ENCODE measurements around the gene ECHDC3. TPM values are rescaled to one million over a fixed set of nuclear protein-coding genes. Genes with fewer than 3 reads are reported as not detected.

ECHDC3 gene
- total and polyA plus RNA-seq, 2 of the 4 experiments (the other 2 are of a cell fraction) = 4.3 to 5.0 TPM

DNA sequence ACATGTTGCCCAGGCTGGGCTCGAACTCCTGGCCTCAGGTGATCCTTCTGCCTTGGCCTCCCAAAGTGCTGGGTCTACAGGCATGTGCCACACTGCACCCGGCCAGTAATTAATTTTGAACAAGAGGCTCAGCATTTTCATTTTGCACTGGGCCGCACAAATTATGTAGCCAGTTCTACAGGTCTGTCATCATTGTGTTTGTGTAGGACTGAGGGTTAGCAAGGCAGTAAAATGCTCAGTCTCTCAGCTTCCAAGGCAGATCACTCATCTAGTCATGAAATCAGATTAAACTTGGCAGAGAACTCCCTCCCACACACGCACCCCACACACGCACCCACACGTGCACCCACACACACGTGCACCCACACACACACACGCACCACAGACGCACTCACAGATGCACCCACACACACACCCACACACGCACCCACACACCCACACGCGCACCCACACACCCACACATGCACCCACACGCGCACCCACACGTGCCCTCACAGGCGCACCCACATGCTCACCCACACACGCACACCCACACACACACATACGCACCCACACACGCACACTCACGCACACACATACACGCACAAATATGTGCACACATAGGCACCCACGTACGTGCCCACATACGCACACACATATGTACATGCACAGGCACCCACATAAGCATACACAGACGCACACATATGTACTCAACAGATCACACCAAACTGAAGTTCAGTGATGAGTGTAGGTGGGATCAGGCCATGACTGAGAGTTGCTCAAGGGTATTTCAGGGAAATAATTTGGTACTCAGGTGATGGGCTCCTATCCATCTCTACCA is 53.1 kb downstream of the ECHDC3 start:
- Histone ChIP-seq H3K9me3 (ENCODE audit: control insufficient read depth, insufficient read depth, low read length) (no peaks in the 10 kb centered on the region), H4K8ac (ENCODE audit: low read depth in 2 of 2, low read length in 2 of 2) (no peak overlapping the region), H2BK5ac (ENCODE audit: low read depth, low read length, poor library complexity, severe bottlenecking) (peak overlapping the region; percentile 15), H3K27ac (ENCODE audit: insufficient read depth, low read length) (no peak overlapping the region), H2BK15ac (ENCODE audit: low read depth, low read length) (peak overlapping the region; percentile 32; the same call in 1 of the 3 replicates), H3K18ac (ENCODE audit: low read depth, low read length) (no peak overlapping the region), H2AK5ac (ENCODE audit: low read depth, low read length) (peak overlapping the region; percentile 10; the same call in 1 of the 2 replicates), H2BK120ac (ENCODE audit: low read depth, low read length) (no peak overlapping the region), H3K56ac (ENCODE audit: extremely low read depth, insufficient read depth, low read length) (no peak overlapping the region), H3K4ac (ENCODE audit: low read depth, low read length) (no peak overlapping the region), H4K5ac (ENCODE audit: low read depth, low read length) (no peak overlapping the region), H3K9ac (ENCODE audit: low read depth, low read length) (no peak overlapping the region), H3K4me3 (ENCODE audit: insufficient read depth, low read depth, low read length) (no peak overlapping the region), H3K79me1 (ENCODE audit: low read depth in 1 of 2, low read length in 2 of 2) (no peaks in the 10 kb centered on the region), H2AK9ac (replicated peaks; ENCODE audit: low read depth, low read length, poor library complexity) (no peak overlapping the region), H3K27me3 (ENCODE audit: control insufficient read depth, insufficient read depth, low read length) (peaks cover 2% of the 10 kb centered on the region; the same call in 1 of the 2 replicates), H3K23ac (ENCODE audit: low read depth, low read length) (no peak overlapping the region), H3K36me3 (ENCODE audit: control insufficient read depth, insufficient read depth, low read length) (no peaks in the 10 kb centered on the region), H4K91ac (ENCODE audit: insufficient read depth, low read depth, low read length) (peak overlapping the region; percentile 37), H3K4me2 (ENCODE audit: low read depth, low read length) (no peak overlapping the region), H2AFZ (replicated peaks; ENCODE audit: low read length, poor library complexity) (no peak overlapping the region), H2BK20ac (ENCODE audit: low read depth, low read length) (0 out of 2 replicates have a peak overlapping the region, but pooled peaks have one; percentile 61), H3K14ac (replicated peaks; ENCODE audit: low read depth, low read length) (0 out of 2 replicates have a peak overlapping the region, but pooled peaks have one; percentile 37), H3K4me1 (ENCODE audit: control insufficient read depth, insufficient read depth, low read length) (peaks cover 7% of the 10 kb centered on the region), H3K9me1 (ENCODE audit: insufficient read depth, low read length) (peaks cover 17% of the 10 kb centered on the region), H4K20me1 (ENCODE audit: insufficient read depth, low read length) (no peaks in the 10 kb centered on the region)
- dilution Hi-C loops (cut with HindIII; ENCODE audit: low sequenced_read_pairs, unreplicated experiment) (no loop called here), intact Hi-C loops (cut with micrococcal nuclease) (loop anchor here (2.0 kb wide), 1 partner anchor 15 kb away; no protein-coding TSS in a partner anchor), in situ Hi-C loops (cut with MboI; ENCODE audit: low sequenced_read_pairs) (no loop called here)
- DNase-seq = no peak
- no peak for TF ChIP-seq ELK1 (IDR thresholded peaks at IDR 0.05; ENCODE audit: borderline replicate concordance, low read depth, low read length)
- TF ChIP-seq RAD21 (IDR thresholded peaks at IDR 0.05; ENCODE audit: low read length) = no peak
- TF ChIP-seq, protein P1, sequence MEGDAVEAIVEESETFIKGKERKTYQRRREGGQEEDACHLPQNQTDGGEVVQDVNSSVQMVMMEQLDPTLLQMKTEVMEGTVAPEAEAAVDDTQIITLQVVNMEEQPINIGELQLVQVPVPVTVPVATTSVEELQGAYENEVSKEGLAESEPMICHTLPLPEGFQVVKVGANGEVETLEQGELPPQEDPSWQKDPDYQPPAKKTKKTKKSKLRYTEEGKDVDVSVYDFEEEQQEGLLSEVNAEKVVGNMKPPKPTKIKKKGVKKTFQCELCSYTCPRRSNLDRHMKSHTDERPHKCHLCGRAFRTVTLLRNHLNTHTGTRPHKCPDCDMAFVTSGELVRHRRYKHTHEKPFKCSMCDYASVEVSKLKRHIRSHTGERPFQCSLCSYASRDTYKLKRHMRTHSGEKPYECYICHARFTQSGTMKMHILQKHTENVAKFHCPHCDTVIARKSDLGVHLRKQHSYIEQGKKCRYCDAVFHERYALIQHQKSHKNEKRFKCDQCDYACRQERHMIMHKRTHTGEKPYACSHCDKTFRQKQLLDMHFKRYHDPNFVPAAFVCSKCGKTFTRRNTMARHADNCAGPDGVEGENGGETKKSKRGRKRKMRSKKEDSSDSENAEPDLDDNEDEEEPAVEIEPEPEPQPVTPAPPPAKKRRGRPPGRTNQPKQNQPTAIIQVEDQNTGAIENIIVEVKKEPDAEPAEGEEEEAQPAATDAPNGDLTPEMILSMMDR (conservative IDR thresholded peaks at IDR 0.05; ENCODE audit: low read depth, low read length) = no peak
- TF ChIP-seq NFE2L2 (IDR thresholded peaks at IDR 0.05; ENCODE audit: low read depth, low read length) = no peak
- no peak for TF ChIP-seq CEBPB (IDR thresholded peaks at IDR 0.05; ENCODE audit: low read depth, low read length)
- no peak for TF ChIP-seq MAFK (IDR thresholded peaks at IDR 0.05; ENCODE audit: low read depth, low read length)
- no peak for TF ChIP-seq RFX5 (IDR thresholded peaks at IDR 0.05; ENCODE audit: low read depth, low read length)
- TF ChIP-seq, protein P2, sequence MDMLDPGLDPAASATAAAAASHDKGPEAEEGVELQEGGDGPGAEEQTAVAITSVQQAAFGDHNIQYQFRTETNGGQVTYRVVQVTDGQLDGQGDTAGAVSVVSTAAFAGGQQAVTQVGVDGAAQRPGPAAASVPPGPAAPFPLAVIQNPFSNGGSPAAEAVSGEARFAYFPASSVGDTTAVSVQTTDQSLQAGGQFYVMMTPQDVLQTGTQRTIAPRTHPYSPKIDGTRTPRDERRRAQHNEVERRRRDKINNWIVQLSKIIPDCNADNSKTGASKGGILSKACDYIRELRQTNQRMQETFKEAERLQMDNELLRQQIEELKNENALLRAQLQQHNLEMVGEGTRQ (IDR thresholded peaks at IDR 0.05; ENCODE audit: low read depth, low read length) = no peak
- TF ChIP-seq POLR2A (IDR thresholded peaks at IDR 0.05; ENCODE audit: low read depth, low read length) = no peak
- no peak for TF ChIP-seq CHD1 (IDR thresholded peaks at IDR 0.05; ENCODE audit: low read depth, low read length)
- TF ChIP-seq MXI1 (IDR thresholded peaks at IDR 0.05; ENCODE audit: borderline replicate concordance, low read depth, low read length) = no peak
- TF ChIP-seq MAZ (IDR thresholded peaks at IDR 0.05; ENCODE audit: borderline replicate concordance, low read depth, low read length) = no peak
- no peak for TF ChIP-seq SMC3 (IDR thresholded peaks at IDR 0.05; ENCODE audit: low read depth, low read length)
- TF ChIP-seq FOS (IDR thresholded peaks at IDR 0.05; ENCODE audit: low read depth, low read length) = no peak
- WGBS, 2 experiments (ENCODE audit: extremely low coverage in 2 of 2, insufficient read length in 1 of 2) = 95% methylated on average over 8 of the region's 25 CpGs; no CpG with 5 or more reads in 1 of the 2 experiments
- CTCF ChIA-PET = interaction anchor here (0.6 to 0.8 kb wide), 4 partner anchors 8 to 209 kb away, joined by 3 to 4 read pairs (median 4); no protein-coding TSS in a partner anchor
- BruUV-seq (replicated peaks) = no TSS peak
- ATAC-seq (ENCODE audit: low read depth) = no peak
- POLR2A ChIA-PET (ENCODE audit: unreplicated experiment) = no interaction called here

Measured in IMR-90 (cell line).